Vagina (tissue), 2 donors: ENCODE measurements around the gene DHRS7. TPM values are rescaled to one million over a fixed set of nuclear protein-coding genes. Genes with fewer than 3 reads are reported as not detected.
"Not testable (repeated sequence)": the region's sequence is repeated elsewhere in the genome, so short reads cannot be mapped to it uniquely, and the experiment has no call there.

Experiments used
- DNase-seq, 2 donors: peaks; one replicate each; pipeline ENCODE4 v3.0.0-alpha.2; 2017; ENCODE audit errors: extremely low spot score in 2 of 2
- H3K27ac ChIP-seq: fragments of 200-600 bp; sonication (generic); one replicate; pipeline ENCODE4 v1.5.1; 2019
- H3K27me3 ChIP-seq: fragments of 200-600 bp; sonication (generic); one replicate; pipeline ENCODE4 v1.5.1; 2019
- H3K36me3 ChIP-seq, 2 donors: fragments of 200-600 bp; sonication (generic); one replicate each; pipeline ENCODE4 v1.5.1; 2017 to 2019
- H3K4me1 ChIP-seq: fragments of 200-600 bp; sonication (generic); one replicate; pipeline ENCODE4 v1.5.1; 2019
- H3K4me3 ChIP-seq, 2 donors: fragments of 200-600 bp; sonication (generic); 1 replicate in 1 of 2; 2 replicates in 1 of 2; pipeline ENCODE4 v1.5.1; 2016 to 2019
- H3K9me3 ChIP-seq: fragments of 200-600 bp; sonication (generic); one replicate; pipeline ENCODE4 v1.5.1; 2019
- CTCF ChIP-seq, 3 experiments: fragments of 450-650 bp in 2 of 3; fragments of 200-600 bp in 1 of 3; sonication (generic) in 1 of 3; IDR thresholded peaks; one replicate each; pipeline ENCODE4 v1.5.1; 2017 to 2019; ENCODE audit warnings: antibody characterized with exemption in 3 of 3, mild to moderate bottlenecking in 2 of 3, moderate library complexity in 2 of 3
- POLR2A ChIP-seq, 2 donors: fragments of 450-650 bp; IDR thresholded peaks; one replicate each; pipeline ENCODE4 v1.6.1; 2017; ENCODE audit warnings: antibody characterized with exemption in 2 of 2, mild to moderate bottlenecking in 2 of 2, moderate library complexity in 2 of 2
- POLR2AphosphoS5 ChIP-seq, 2 donors: sonication (generic); formaldehyde crosslinking; IDR thresholded peaks; one replicate each; pipeline ENCODE4 v1.9.0; 2017; ENCODE audit warnings: antibody characterized with exemption in 2 of 2, mild to moderate bottlenecking in 2 of 2, low read depth in 1 of 2; ENCODE audit not compliant: insufficient read depth in 1 of 2
- intact Hi-C: fragments of 100-400 bp; cut with DNase I; formaldehyde crosslinking; loops from one replicate; pipeline ENCODE4 v1.15.1; 2023
- total RNA-seq: library from RNA; depleted of rRNA; stranded (reverse); fragments of >200 nt; gene quantifications from one replicate; pipeline ENCODE4 v1.2.3, GENCODE V29; 2016

DHRS7 gene
- total RNA-seq, 1 donor from 2014 or later, result 43.0 TPM

- H3K36me3 ChIP-seq, result no peaks in the 10 kb centered on the region
- intact Hi-C loops, result no loop called here
- H3K9me3 ChIP-seq, result no peaks in the 10 kb centered on the region
- H3K4me1 ChIP-seq, result peaks cover 17% of the 10 kb centered on the region
- TF ChIP-seq CTCF (IDR thresholded peaks at IDR 0.05) (no peak), POLR2A (IDR thresholded peaks at IDR 0.05) (no peak), POLR2AphosphoS5 (IDR thresholded peaks at IDR 0.05; ENCODE audit: insufficient read depth in 1 of 2, low read depth in 1 of 2) (no peak)
- no peaks in the 10 kb centered on the region for H3K27me3 ChIP-seq
- no peak overlapping the region for H3K4me3 ChIP-seq
- DNase-seq, result no peak
- no peak overlapping the region for H3K27ac ChIP-seq
Measured at GRCh38 chr14:60106339-60106738, 58.9 kb downstream of the DHRS7 start.

GRCh38 chr14:60102389-60102788 lies 62.8 kb downstream of the DHRS7 start:
- H3K36me3 ChIP-seq, result no peaks in the 10 kb centered on the region
- H3K9me3 ChIP-seq, result no peaks in the 10 kb centered on the region
- no peak overlapping the region for H3K4me3 ChIP-seq
- DNase-seq, result no peak
- H3K4me1 ChIP-seq, result peaks cover 18% of the 10 kb centered on the region
- intact Hi-C loops, result no loop called here
- no peak for TF ChIP-seq CTCF (IDR thresholded peaks at IDR 0.05)
- H3K27me3 ChIP-seq, result no peaks in the 10 kb centered on the region
- H3K27ac ChIP-seq, result no peak overlapping the region

- intact Hi-C loops, result no loop called here
- H3K27me3 ChIP-seq, result no peaks in the 10 kb centered on the region
- H3K9me3 ChIP-seq, result no peaks in the 10 kb centered on the region
- TF ChIP-seq POLR2AphosphoS5 (IDR thresholded peaks at IDR 0.05; ENCODE audit: insufficient read depth in 1 of 2, low read depth in 1 of 2), result no peak
- DNase-seq, result no peak
- no peaks in the 10 kb centered on the region for H3K36me3 ChIP-seq
- H3K4me1 ChIP-seq, result peaks cover 21% of the 10 kb centered on the region
- H3K27ac ChIP-seq, result no peak overlapping the region
- H3K4me3 ChIP-seq, result no peak overlapping the region
Measured at GRCh38 chr14:60101786-60102185, 63.4 kb downstream of the DHRS7 start.

GRCh38 chr14:60099855-60100254 lies 65.3 kb downstream of the DHRS7 start:
- H3K27ac ChIP-seq, DNase-seq, intact Hi-C loops, H3K9me3 ChIP-seq, H3K4me3 ChIP-seq, H3K27me3 ChIP-seq, H3K36me3 ChIP-seq: not testable (repeated sequence)
- H3K4me1 ChIP-seq, result peaks cover 40% of the 10 kb centered on the region

GRCh38 chr14:60097974-60098373 lies 67.2 kb downstream of the DHRS7 start:
- H3K27me3 ChIP-seq, result no peaks in the 10 kb centered on the region
- TF ChIP-seq POLR2AphosphoS5 (IDR thresholded peaks at IDR 0.05; ENCODE audit: insufficient read depth in 1 of 2, low read depth in 1 of 2) (no peak), CTCF (IDR thresholded peaks at IDR 0.05) (no peak), POLR2A (IDR thresholded peaks at IDR 0.05) (no peak)
- no peaks in the 10 kb centered on the region for H3K36me3 ChIP-seq
- H3K9me3 ChIP-seq, result no peaks in the 10 kb centered on the region
- no peak overlapping the region for H3K27ac ChIP-seq
- no peak for DNase-seq
- no peak overlapping the region for H3K4me3 ChIP-seq
- intact Hi-C loops, result no loop called here
- H3K4me1 ChIP-seq, result peaks cover 55% of the 10 kb centered on the region

GRCh38 chr14:60095781-60096450 lies 69.3 kb downstream of the DHRS7 start:
- TF ChIP-seq POLR2AphosphoS5 (IDR thresholded peaks at IDR 0.05; ENCODE audit: insufficient read depth in 1 of 2, low read depth in 1 of 2), result no peak
- TF ChIP-seq CTCF (IDR thresholded peaks at IDR 0.05), result no peak
- no peak for TF ChIP-seq POLR2A (IDR thresholded peaks at IDR 0.05)
- intact Hi-C loops, result no loop called here
- no peak for DNase-seq
- Histone ChIP-seq H3K4me3 (no peak overlapping the region), H3K36me3 (no peaks in the 10 kb centered on the region), H3K4me1 (peaks cover 42% of the 10 kb centered on the region), H3K27ac (no peak overlapping the region), H3K9me3 (no peaks in the 10 kb centered on the region), H3K27me3 (no peaks in the 10 kb centered on the region)
